NCI-H187 (cell line): ENCODE measurements around the gene MAP7D3.
"Not testable (repeated sequence)": the region's sequence is repeated elsewhere in the genome, so short reads cannot be mapped to it uniquely, and the experiment has no call there.

Source experiments
- DNase-seq, 2 experiments: peaks; one replicate each; lab custom pipeline; 2025; lab: John Stamatoyannopoulos, UW

Gene MAP7D3

GRCh38 chrX:136182414-136182813 lies 68.8 kb downstream of the MAP7D3 start:
- no peak for DNase-seq

GRCh38 chrX:136179133-136179532 lies 72.1 kb downstream of the MAP7D3 start:
- DNase-seq, result no peak

GRCh38 chrX:136176399-136176825 lies 74.8 kb downstream of the MAP7D3 start:
- DNase-seq, result no peak

DNA sequence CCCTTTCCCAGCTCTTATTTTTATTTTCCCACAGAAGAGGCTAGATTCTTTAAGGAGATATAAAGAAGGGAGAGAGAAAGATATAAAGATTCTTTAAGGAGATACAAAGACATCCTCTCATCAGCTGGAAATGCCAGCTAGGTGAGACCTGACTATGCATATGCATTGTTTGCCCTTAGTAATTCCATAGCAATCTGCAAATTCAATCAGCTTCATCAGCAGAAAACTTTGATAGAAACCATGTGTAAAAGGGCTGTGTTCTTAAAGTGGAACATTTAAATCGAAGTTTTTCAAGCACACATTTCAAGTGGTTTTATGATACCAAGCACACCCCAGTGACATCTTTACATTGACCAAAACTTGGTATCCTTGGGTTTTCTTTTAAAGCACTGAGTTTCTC lies 79.8 kb downstream of the MAP7D3 start:
- no peak for DNase-seq

- DNase-seq, result no peak
Observed at GRCh38 chrX:136170139-136170800, 80.9 kb downstream of the MAP7D3 start.

- DNase-seq, result no peak
Observed at GRCh38 chrX:136168929-136169735, 82.1 kb downstream of the MAP7D3 start.

DNA sequence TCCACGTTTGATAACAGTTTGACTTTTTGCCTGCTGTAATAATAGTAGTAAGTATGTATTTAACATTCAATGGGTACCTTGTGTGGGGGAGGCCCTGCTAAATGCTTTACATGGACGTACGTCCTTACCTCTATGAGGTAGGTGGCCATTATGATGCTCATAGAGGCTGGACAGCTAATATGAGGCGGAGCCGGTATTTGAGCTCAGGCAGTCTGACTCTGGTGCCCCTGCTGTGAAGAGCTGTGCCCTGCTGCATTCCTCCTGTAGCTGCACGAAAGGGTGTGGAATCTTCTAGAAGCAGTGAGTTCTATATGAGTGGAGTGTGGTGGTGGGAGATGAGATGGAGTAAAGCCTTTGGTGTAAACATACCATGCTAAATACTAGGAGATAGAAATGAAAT lies 83.2 kb downstream of the MAP7D3 start:
- not testable (repeated sequence) for DNase-seq

DNA sequence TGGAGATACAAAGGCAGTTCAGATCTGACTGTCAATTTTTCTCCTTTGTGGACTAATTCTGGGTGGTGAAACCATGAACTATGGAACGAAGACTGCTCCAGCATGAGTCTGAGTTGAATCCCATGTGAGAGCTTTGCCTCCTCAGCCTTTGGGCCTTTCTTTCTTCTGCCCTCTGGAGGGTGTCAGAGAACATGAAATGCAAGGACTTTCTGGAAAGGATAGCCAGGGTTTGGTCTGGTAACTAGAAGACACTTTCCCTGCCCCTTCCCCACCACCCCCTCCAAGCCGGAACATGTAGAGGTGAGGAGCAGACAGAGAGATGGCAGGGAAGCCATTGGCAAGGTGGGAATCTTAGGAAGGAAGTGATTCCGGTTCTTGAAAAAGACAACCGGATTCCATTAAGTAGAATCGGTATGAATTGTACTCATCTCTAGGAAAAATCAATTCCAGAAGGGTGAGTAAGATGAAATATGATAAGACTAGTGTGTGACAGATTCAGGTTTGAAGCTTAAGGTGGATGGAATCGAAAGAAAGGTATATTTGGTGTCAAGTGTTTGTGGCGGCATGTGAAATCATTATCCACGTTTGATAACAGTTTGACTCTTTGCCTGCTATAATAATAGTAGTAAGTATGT lies 84.9 kb downstream of the MAP7D3 start:
- no peak for DNase-seq

DNA sequence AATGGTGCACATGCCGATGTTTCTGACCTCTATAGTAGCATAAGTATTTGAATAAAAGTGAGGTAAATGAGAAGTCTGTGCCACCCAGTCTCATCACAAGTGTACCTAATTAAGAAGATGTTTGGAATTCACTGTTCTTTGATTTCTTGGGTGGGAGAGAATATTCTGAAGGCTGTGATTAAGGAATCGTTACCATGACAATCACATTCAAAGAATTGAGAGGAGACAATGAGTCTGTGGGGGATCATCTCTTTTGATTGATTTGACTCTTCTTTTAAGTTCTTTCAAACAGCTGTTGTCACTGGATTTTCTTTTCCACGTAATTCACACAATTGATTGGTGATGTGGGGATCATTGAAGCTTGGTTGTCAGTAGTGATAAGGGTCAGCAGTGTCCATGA lies 85.8 kb downstream of the MAP7D3 start:
- DNase-seq, result no peak

GRCh38 chrX:136163689-136164088 lies 87.5 kb downstream of the MAP7D3 start:
- DNase-seq, result no peak
